ENCODE results near the gene COL6A3. TPM values are rescaled to one million over a fixed set of nuclear protein-coding genes. Genes with fewer than 3 reads are reported as not detected.

COL6A3 gene
- total RNA-seq, 1 experiment from 2014 or later = 0.41 TPM

GRCh38 chr2:237400199-237400598 lies 13.8 kb downstream of the COL6A3 start:
- no peak for DNase-seq (ENCODE audit: low read depth)
- in situ Hi-C loops (cut with HindIII; ENCODE audit: low pct_unique_long_range_greater_than_20kb, low sequenced_read_pairs) = no loop called here

GRCh38 chr2:237397072-237397471 lies 16.9 kb downstream of the COL6A3 start:
- DNase-seq (ENCODE audit: low read depth) = no peak
- in situ Hi-C loops (cut with HindIII; ENCODE audit: low pct_unique_long_range_greater_than_20kb, low sequenced_read_pairs) = no loop called here

GRCh38 chr2:237393523-237393922 lies 20.4 kb downstream of the COL6A3 start:
- DNase-seq (ENCODE audit: low read depth) = no peak
- in situ Hi-C loops (cut with HindIII; ENCODE audit: low pct_unique_long_range_greater_than_20kb, low sequenced_read_pairs) = no loop called here

GRCh38 chr2:237392186-237392585 lies 21.8 kb downstream of the COL6A3 start:
- in situ Hi-C loops (cut with HindIII; ENCODE audit: low pct_unique_long_range_greater_than_20kb, low sequenced_read_pairs) = no loop called here
- DNase-seq (ENCODE audit: low read depth) = no peak

- no peak for DNase-seq (ENCODE audit: low read depth)
- in situ Hi-C loops (cut with HindIII; ENCODE audit: low pct_unique_long_range_greater_than_20kb, low sequenced_read_pairs) = no loop called here
These were observed 22.8 kb downstream of the COL6A3 start for GRCh38 chr2:237391140-237391539.

GRCh38 chr2:237390235-237390634 lies 23.7 kb downstream of the COL6A3 start:
- no peak for DNase-seq (ENCODE audit: low read depth)
- in situ Hi-C loops (cut with HindIII; ENCODE audit: low pct_unique_long_range_greater_than_20kb, low sequenced_read_pairs) = no loop called here

- no peak for DNase-seq (ENCODE audit: low read depth)
These were observed 24.1 kb downstream of the COL6A3 start for GRCh38 chr2:237389831-237390230.

GRCh38 chr2:237388036-237388435 lies 25.9 kb downstream of the COL6A3 start:
- no peak for DNase-seq (ENCODE audit: low read depth)
- in situ Hi-C loops (cut with HindIII; ENCODE audit: low pct_unique_long_range_greater_than_20kb, low sequenced_read_pairs) = no loop called here

More at GRCh38 chr2:237389831-237390230, 24.1 kb downstream of the COL6A3 start:
- in situ Hi-C loops (cut with HindIII; ENCODE audit: low pct_unique_long_range_greater_than_20kb, low sequenced_read_pairs) = no loop called here

- DNase-seq (ENCODE audit: low read depth) = no peak
- in situ Hi-C loops (cut with HindIII; ENCODE audit: low pct_unique_long_range_greater_than_20kb, low sequenced_read_pairs) = no loop called here
These were observed 29.3 kb downstream of the COL6A3 start for GRCh38 chr2:237384672-237385020.

- DNase-seq (ENCODE audit: low read depth) = no peak
- in situ Hi-C loops (cut with HindIII; ENCODE audit: low pct_unique_long_range_greater_than_20kb, low sequenced_read_pairs) = no loop called here
These were observed 29.8 kb downstream of the COL6A3 start for GRCh38 chr2:237383991-237384671.

- DNase-seq (ENCODE audit: low read depth) = no peak
- in situ Hi-C loops (cut with HindIII; ENCODE audit: low pct_unique_long_range_greater_than_20kb, low sequenced_read_pairs) = no loop called here
These were observed 33.2 kb downstream of the COL6A3 start for GRCh38 chr2:237380768-237381167.

GRCh38 chr2:237379636-237380035 lies 34.3 kb downstream of the COL6A3 start:
- in situ Hi-C loops (cut with HindIII; ENCODE audit: low pct_unique_long_range_greater_than_20kb, low sequenced_read_pairs) = no loop called here
- no peak for DNase-seq (ENCODE audit: low read depth)

GRCh38 chr2:237378650-237379049 lies 35.3 kb downstream of the COL6A3 start:
- no peak for DNase-seq (ENCODE audit: low read depth)
- in situ Hi-C loops (cut with HindIII; ENCODE audit: low pct_unique_long_range_greater_than_20kb, low sequenced_read_pairs) = no loop called here

- no peak for DNase-seq (ENCODE audit: low read depth)
- in situ Hi-C loops (cut with HindIII; ENCODE audit: low pct_unique_long_range_greater_than_20kb, low sequenced_read_pairs) = no loop called here
These were observed 39.5 kb downstream of the COL6A3 start for GRCh38 chr2:237374284-237375060.

GRCh38 chr2:237371856-237372255 lies 42.1 kb downstream of the COL6A3 start:
- in situ Hi-C loops (cut with HindIII; ENCODE audit: low pct_unique_long_range_greater_than_20kb, low sequenced_read_pairs) = no loop called here
- DNase-seq (ENCODE audit: low read depth) = no peak

- DNase-seq (ENCODE audit: low read depth) = no peak
- in situ Hi-C loops (cut with HindIII; ENCODE audit: low pct_unique_long_range_greater_than_20kb, low sequenced_read_pairs) = no loop called here
These were observed 48.3 kb downstream of the COL6A3 start for GRCh38 chr2:237365671-237366070.

GRCh38 chr2:237364655-237365054 lies 49.3 kb downstream of the COL6A3 start:
- DNase-seq (ENCODE audit: low read depth) = no peak
- in situ Hi-C loops (cut with HindIII; ENCODE audit: low pct_unique_long_range_greater_than_20kb, low sequenced_read_pairs) = no loop called here

GRCh38 chr2:237361194-237362004 lies 52.6 kb downstream of the COL6A3 start:
- in situ Hi-C loops (cut with HindIII; ENCODE audit: low pct_unique_long_range_greater_than_20kb, low sequenced_read_pairs) = no loop called here
- DNase-seq (ENCODE audit: low read depth) = no peak

Measured in Caki2 (cell line).